ENCODE measurements around the gene GFOD2. TPM values are rescaled to one million over a fixed set of nuclear protein-coding genes. Genes with fewer than 3 reads are reported as not detected.

Gene GFOD2
- total and polyA plus RNA-seq, 9 donors, result 8.3 to 15.9 (median 12.9) TPM

GRCh38 chr16:67763066-67763465, 44.0 kb upstream of the GFOD2 start:
- TF ChIP-seq POLR2A (IDR thresholded peaks at IDR 0.05) (no peak), EP300 (IDR thresholded peaks at IDR 0.05) (no peak), CTCF (IDR thresholded peaks at IDR 0.05) (no peak)
- no peak for DNase-seq
- H3K4me1 ChIP-seq (ENCODE audit: insufficient read depth), result no peaks in the 10 kb centered on the region
- H3K4me3 ChIP-seq, result no peak overlapping the region
- WGBS, 3 donors, result 85 to 88% (median 86%) methylated on average over 5 of the region's 5 CpGs
- no peaks in the 10 kb centered on the region for H3K9me3 ChIP-seq
- no peaks in the 10 kb centered on the region for H3K36me3 ChIP-seq
- no peak overlapping the region for H3K27ac ChIP-seq
- intact Hi-C loops (cut with DNase I), result no loop called here
- H3K27me3 ChIP-seq, result no peaks in the 10 kb centered on the region

GRCh38 chr16:67762385-67762784, 43.3 kb upstream of the GFOD2 start:
- no peak for TF ChIP-seq CTCF (IDR thresholded peaks at IDR 0.05)
- TF ChIP-seq POLR2A (IDR thresholded peaks at IDR 0.05), result no peak
- no peak for TF ChIP-seq EP300 (IDR thresholded peaks at IDR 0.05)
- H3K36me3 ChIP-seq, result no peaks in the 10 kb centered on the region

GRCh38 chr16:67761924-67762323, 42.8 kb upstream of the GFOD2 start:
- no peak overlapping the region for H3K4me3 ChIP-seq
- no peaks in the 10 kb centered on the region for H3K4me1 ChIP-seq (ENCODE audit: insufficient read depth)
- H3K9me3 ChIP-seq, result no peaks in the 10 kb centered on the region
- no peaks in the 10 kb centered on the region for H3K27me3 ChIP-seq
- no peak for DNase-seq
- no peak overlapping the region for H3K27ac ChIP-seq
- no peak for TF ChIP-seq EP300 (IDR thresholded peaks at IDR 0.05)
- TF ChIP-seq CTCF (IDR thresholded peaks at IDR 0.05), result no peak
- TF ChIP-seq POLR2A (IDR thresholded peaks at IDR 0.05), result no peak
- 95 to 97% (median 96%) methylated on average over 1 of the region's 1 CpG for WGBS, 3 donors
- no peaks in the 10 kb centered on the region for H3K36me3 ChIP-seq
- intact Hi-C loops (cut with DNase I), result no loop called here

More at GRCh38 chr16:67762385-67762784, 43.3 kb upstream of the GFOD2 start:
- Histone ChIP-seq H3K9me3 (no peaks in the 10 kb centered on the region), H3K4me3 (no peak overlapping the region), H3K4me1 (ENCODE audit: insufficient read depth) (no peaks in the 10 kb centered on the region), H3K27me3 (no peaks in the 10 kb centered on the region), H3K27ac (no peak overlapping the region)
- intact Hi-C loops (cut with DNase I), result no loop called here
- WGBS, 3 donors, result 90 to 95% (median 91%) methylated on average over 2 of the region's 2 CpGs
- DNase-seq, result no peak

- no peak for DNase-seq
- WGBS, 3 donors, result 86 to 96% (median 87%) methylated on average over 4 of the region's 4 CpGs
- Histone ChIP-seq H3K27me3 (no peaks in the 10 kb centered on the region), H3K4me1 (ENCODE audit: insufficient read depth) (no peaks in the 10 kb centered on the region), H3K36me3 (no peaks in the 10 kb centered on the region), H3K9me3 (no peaks in the 10 kb centered on the region), H3K27ac (no peak overlapping the region), H3K4me3 (no peak overlapping the region)
- intact Hi-C loops (cut with DNase I), result no loop called here
- TF ChIP-seq EP300 (IDR thresholded peaks at IDR 0.05) (no peak), CTCF (IDR thresholded peaks at IDR 0.05) (no peak), POLR2A (IDR thresholded peaks at IDR 0.05) (no peak)
Measured at GRCh38 chr16:67760956-67761230, 41.8 kb upstream of the GFOD2 start.
